GM20000 (cell line): ENCODE data around the gene CYTL1.

Experiments used
- DNase-seq: peaks from one replicate; pipeline ENCODE4 v3.0.0; 2012; ENCODE audit warnings: low spot score
- TF ChIP-seq, protein P1 (sequence below): IDR thresholded peaks from 2 replicates; pipeline ENCODE4 v1.5.1; 2012; ENCODE audit warnings: mild to moderate bottlenecking, control low read depth; ENCODE audit errors: extremely low read depth, missing control alignments

CYTL1 gene

GRCh38 chr4:4981427-4981826, 37.8 kb downstream of the CYTL1 start:
- no peak for DNase-seq
- TF ChIP-seq, protein P1, sequence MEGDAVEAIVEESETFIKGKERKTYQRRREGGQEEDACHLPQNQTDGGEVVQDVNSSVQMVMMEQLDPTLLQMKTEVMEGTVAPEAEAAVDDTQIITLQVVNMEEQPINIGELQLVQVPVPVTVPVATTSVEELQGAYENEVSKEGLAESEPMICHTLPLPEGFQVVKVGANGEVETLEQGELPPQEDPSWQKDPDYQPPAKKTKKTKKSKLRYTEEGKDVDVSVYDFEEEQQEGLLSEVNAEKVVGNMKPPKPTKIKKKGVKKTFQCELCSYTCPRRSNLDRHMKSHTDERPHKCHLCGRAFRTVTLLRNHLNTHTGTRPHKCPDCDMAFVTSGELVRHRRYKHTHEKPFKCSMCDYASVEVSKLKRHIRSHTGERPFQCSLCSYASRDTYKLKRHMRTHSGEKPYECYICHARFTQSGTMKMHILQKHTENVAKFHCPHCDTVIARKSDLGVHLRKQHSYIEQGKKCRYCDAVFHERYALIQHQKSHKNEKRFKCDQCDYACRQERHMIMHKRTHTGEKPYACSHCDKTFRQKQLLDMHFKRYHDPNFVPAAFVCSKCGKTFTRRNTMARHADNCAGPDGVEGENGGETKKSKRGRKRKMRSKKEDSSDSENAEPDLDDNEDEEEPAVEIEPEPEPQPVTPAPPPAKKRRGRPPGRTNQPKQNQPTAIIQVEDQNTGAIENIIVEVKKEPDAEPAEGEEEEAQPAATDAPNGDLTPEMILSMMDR = no peak

- TF ChIP-seq, protein P1 = no peak
- no peak for DNase-seq
Observed at GRCh38 chr4:4980621-4981230, 38.5 kb downstream of the CYTL1 start.

DNA sequence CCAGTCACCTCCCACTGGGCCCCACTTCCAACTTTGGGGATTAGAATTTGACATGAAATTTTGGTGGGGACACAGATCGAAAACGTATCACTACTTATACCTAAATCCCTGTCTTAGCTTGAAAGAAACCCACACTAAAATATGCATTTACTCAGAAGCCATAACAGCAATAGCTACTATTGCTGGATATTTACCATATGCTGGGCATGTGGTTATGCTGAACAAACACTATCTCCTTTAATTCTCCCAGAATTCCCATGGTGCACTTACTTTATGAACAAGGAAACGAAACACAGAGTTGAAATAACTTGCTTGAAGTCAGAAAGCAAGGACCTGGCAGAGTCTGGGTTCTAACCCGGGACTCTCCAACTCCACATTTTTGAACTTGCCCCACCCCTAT, 39.3 kb downstream of the CYTL1 start:
- no peak for DNase-seq

GRCh38 chr4:4974727-4975126, 44.5 kb downstream of the CYTL1 start:
- DNase-seq = no peak
- TF ChIP-seq, protein P1 = no peak

More for the DNA sequence above, 39.3 kb downstream of the CYTL1 start:
- TF ChIP-seq, protein P1 = no peak

DNA sequence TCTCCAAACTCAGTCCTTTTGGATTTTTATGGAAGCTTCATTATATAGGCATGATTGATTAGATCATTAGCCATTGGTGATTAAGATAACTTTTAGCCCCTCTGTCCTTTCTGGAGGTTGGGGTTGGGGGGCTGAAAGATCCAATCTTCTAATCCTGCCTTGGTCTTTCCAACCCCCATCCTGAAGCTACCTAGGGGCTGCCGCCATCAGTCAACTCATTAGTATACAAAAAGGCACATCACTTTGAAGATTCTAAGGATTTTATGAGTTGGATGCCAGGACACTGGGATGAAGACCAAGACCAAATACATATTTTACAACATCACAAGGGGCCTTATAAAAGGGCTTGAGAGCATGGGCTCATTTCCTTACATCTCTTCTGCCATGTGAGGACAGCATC, 47.5 kb downstream of the CYTL1 start:
- TF ChIP-seq, protein P1 = no peak
- no peak for DNase-seq

DNA sequence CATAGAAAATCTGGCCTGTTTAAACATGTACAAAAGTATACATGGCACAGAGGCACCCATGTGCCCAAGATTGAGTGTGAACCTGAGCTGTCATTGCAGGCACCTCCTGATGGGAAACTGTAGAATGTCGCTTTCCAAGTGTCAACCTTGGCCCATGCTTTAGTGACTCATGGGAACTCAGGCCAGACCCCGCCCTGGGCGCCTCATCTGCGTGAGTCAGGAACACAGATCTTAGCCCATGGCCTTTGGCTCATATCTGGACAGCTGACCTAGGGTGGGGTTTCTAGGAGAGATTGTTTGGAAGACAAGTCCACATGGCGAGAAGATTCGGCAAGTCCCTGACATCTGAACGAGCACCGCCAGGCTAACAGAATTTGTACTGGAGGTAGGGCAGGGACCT, 50.0 kb downstream of the CYTL1 start:
- TF ChIP-seq, protein P1 = no peak
- no peak for DNase-seq

- DNase-seq = no peak
- TF ChIP-seq, protein P1 = no peak
Observed at GRCh38 chr4:4968161-4968725, 51.0 kb downstream of the CYTL1 start.
